ENCODE data around the gene SBK1. TPM values are rescaled to one million over a fixed set of nuclear protein-coding genes. Genes with fewer than 3 reads are reported as not detected.

Gene SBK1
- total RNA-seq, 1 donor from 2014 or later: under 0.01 TPM

DNA sequence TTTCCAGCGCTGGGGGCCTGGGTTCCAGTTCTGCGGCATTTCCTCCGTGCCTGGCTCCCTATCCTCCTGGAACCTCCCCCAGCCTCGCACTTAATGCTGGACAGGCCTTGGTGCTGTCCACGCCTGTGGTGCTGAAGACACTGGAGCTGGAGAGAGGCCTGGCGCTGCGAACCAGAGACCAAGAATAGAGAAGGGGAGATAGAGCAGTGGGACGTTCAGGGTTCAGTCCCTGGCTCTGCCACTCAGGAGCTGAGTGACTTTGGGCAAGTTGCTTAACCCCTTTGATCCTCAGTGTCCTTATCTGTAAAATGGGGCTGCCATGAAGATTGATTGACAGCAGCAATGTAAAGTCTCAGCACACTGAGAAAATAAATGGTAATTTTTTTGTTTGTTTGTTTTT is 11.9 kb downstream of the SBK1 start:
- Histone ChIP-seq H3K4me3 (ENCODE audit: low read depth, low read length) (no peak overlapping the region), H3K27me3 (ENCODE audit: control insufficient read depth, insufficient read depth, low read length) (no peaks in the 10 kb centered on the region), H3K36me3 (ENCODE audit: control insufficient read depth, insufficient read depth, low read length) (no peaks in the 10 kb centered on the region)
- no peak for DNase-seq (ENCODE audit: low read depth)
- TF ChIP-seq, protein P1, sequence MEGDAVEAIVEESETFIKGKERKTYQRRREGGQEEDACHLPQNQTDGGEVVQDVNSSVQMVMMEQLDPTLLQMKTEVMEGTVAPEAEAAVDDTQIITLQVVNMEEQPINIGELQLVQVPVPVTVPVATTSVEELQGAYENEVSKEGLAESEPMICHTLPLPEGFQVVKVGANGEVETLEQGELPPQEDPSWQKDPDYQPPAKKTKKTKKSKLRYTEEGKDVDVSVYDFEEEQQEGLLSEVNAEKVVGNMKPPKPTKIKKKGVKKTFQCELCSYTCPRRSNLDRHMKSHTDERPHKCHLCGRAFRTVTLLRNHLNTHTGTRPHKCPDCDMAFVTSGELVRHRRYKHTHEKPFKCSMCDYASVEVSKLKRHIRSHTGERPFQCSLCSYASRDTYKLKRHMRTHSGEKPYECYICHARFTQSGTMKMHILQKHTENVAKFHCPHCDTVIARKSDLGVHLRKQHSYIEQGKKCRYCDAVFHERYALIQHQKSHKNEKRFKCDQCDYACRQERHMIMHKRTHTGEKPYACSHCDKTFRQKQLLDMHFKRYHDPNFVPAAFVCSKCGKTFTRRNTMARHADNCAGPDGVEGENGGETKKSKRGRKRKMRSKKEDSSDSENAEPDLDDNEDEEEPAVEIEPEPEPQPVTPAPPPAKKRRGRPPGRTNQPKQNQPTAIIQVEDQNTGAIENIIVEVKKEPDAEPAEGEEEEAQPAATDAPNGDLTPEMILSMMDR (IDR thresholded peaks at IDR 0.05; ENCODE audit: insufficient read depth, low read length, severe bottlenecking): no peak
- FAIRE-seq: no peak

DNA sequence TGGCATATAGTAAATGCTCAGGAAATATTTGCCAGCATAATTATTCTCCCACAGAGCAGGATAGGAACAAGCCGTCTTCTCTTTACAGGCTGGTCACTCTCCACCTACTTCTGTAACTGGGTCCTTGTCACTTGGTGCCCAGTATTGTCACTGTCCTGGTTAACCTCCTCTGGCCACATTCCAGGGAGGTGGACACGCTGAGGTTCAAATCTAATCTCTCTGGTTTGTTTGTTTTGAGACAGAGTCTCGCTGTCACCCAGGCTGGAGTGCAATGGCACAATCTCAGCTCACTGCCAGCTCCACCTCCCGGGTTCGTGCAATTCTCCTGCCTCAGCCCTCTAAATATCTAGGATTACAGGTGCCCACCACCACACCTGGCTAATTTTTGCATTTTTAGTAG is 15.6 kb downstream of the SBK1 start:
- FAIRE-seq (no peak), DNase-seq (ENCODE audit: low read depth) (no peak)
- H3K36me3 ChIP-seq (ENCODE audit: control insufficient read depth, insufficient read depth, low read length): no peaks in the 10 kb centered on the region
- no peaks in the 10 kb centered on the region for H3K27me3 ChIP-seq (ENCODE audit: control insufficient read depth, insufficient read depth, low read length)
- TF ChIP-seq, protein P1 (IDR thresholded peaks at IDR 0.05; ENCODE audit: insufficient read depth, low read length, severe bottlenecking): no peak
- H3K4me3 ChIP-seq (ENCODE audit: low read depth, low read length): no peak overlapping the region

DNA sequence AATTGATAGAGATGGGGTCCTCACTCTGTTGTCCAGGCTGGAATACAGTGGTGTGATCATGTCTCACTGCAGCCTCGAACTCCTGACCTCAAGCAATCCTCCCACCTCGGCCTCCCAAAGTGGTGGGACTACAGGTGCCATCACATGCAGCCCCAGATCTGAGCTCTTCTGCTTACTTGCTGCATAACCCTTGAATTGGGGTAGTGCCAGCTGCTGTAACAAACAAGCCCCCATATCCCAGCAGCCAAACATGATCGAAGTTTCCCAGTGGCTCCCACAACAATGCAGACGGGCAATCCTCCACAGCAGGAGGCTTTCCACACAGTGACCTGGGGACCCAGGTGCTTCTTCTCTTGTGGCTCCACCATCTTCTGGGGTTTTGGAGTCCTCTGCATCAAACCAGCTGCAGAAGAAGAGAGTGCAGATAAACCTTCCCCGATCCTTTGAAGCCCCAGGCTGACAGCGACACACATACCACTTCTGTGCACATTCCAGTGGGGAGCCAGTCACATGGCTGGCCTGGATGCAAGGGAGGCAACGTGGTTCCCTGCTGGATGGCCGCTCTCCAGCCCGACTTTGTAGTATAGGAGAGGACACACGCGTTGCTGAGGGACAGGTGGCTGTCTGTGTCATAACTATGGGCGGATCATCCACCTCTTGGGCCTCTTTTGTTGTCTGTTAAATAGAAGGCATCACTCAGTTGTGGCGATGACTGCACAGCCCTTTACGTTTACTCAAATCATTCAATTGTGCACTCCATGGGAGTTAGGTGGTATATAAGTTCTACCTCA is 16.7 kb downstream of the SBK1 start:
- Histone ChIP-seq H3K36me3 (ENCODE audit: control insufficient read depth, insufficient read depth, low read length) (no peaks in the 10 kb centered on the region), H3K27me3 (ENCODE audit: control insufficient read depth, insufficient read depth, low read length) (no peaks in the 10 kb centered on the region), H3K4me3 (ENCODE audit: low read depth, low read length) (no peak overlapping the region)
- no peak for DNase-seq (ENCODE audit: low read depth)
- FAIRE-seq: no peak
- TF ChIP-seq, protein P1 (IDR thresholded peaks at IDR 0.05; ENCODE audit: insufficient read depth, low read length, severe bottlenecking): no peak

DNA sequence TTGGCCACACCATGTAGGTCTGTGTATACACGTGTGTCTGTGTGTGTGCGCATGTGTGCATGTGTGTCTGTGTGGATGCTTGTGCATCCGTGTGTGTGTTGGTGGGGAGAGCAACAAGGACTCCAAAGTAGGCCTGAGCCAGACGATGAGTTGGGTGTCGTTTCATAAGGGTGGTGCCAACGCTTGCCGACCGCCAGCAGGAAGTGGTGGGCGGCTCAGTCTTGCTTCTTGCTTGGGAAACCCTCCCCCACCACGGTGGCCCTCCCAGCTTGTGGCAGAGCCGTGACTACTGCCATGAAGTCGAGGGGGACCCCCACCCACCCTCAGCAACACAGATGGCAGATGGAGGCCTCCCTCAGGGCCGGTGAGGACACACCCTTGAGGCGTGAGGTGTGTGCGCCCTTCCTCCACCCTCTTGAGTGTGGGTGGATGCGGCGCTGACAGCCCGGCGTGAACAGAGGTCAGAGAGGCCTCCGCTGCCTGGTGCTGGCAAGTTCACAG is 17.5 kb downstream of the SBK1 start:
- TF ChIP-seq, protein P1 (IDR thresholded peaks at IDR 0.05; ENCODE audit: insufficient read depth, low read length, severe bottlenecking): no peak
- DNase-seq (ENCODE audit: low read depth) (no peak), FAIRE-seq (no peak)
- Histone ChIP-seq H3K36me3 (ENCODE audit: control insufficient read depth, insufficient read depth, low read length) (no peaks in the 10 kb centered on the region), H3K4me3 (ENCODE audit: low read depth, low read length) (no peak overlapping the region), H3K27me3 (ENCODE audit: control insufficient read depth, insufficient read depth, low read length) (no peaks in the 10 kb centered on the region)

DNA sequence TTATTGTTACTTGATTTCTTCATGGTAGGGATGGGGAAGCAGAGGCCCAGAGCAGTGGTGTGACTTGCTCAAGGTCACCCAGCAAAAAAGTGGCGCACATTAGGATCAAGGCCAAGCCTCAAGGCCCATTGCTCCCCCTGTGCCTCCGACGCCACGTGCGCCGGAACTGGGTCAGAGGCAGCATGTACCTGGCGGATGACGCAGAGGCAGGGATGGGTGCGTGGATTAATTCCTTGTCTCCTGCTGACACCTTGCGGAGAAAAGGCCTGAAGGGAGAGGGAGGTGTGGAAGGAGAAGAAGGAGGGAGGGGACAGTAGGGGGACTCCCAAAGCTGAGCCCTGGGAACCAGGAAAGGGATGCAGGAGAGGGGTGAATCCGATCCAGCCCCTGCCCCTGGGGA is 18.5 kb downstream of the SBK1 start:
- no peaks in the 10 kb centered on the region for H3K36me3 ChIP-seq (ENCODE audit: control insufficient read depth, insufficient read depth, low read length)
- TF ChIP-seq, protein P1 (IDR thresholded peaks at IDR 0.05; ENCODE audit: insufficient read depth, low read length, severe bottlenecking): no peak
- no peak overlapping the region for H3K4me3 ChIP-seq (ENCODE audit: low read depth, low read length)
- no peaks in the 10 kb centered on the region for H3K27me3 ChIP-seq (ENCODE audit: control insufficient read depth, insufficient read depth, low read length)
- FAIRE-seq (no peak), DNase-seq (ENCODE audit: low read depth) (no peak)

Measured in bronchial epithelial cell (primary cell).